Measurements from ENCODE around the gene LAP3.
"Not testable (repeated sequence)": the region's sequence is repeated elsewhere in the genome, so short reads cannot be mapped to it uniquely, and the experiment has no call there.

LAP3 gene

DNA sequence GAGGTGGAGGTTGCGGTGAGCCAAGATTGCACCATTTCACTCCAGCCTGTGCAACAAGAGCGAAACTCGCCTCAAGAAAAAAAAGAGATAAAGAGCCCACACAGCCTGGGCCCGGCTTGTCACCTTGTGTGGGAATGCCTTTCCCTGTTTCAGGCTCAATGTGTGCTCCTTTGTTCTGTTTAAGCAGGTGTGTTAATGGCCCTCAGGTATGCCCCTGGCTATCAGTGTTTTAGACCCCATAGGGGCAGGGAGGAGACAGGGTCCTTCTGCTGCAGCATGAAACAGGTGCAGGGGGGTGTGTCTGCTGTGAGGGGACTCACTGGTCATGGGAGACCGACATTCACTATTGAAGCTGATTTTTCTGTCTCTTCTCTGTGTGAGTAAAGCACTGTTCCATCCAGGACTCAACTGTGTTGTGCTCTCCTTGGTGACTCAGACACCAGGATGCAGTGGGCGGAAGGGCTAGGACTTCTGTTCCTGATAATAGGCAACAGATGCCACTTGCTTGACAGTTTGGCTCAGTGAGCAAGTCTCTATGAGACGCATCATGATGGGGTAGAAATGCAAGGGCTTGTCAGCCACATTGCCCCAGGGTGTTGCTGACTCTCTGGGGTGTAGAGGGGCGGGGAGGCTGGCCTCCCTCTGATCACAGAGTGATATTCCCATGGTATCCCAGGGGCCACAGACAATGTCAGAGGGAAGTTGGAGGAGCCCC lies 15.6 kb upstream of the LAP3 start:
- DNase-seq (ENCODE audit: low read depth in 4 of 4, low spot score in 1 of 4): no peak

- DNase-seq (ENCODE audit: low read depth in 4 of 4, low spot score in 1 of 4): no peak
Observed at GRCh38 chr4:17562157-17562556, 14.8 kb upstream of the LAP3 start.

- DNase-seq (ENCODE audit: low read depth in 4 of 4, low spot score in 1 of 4): no peak
Observed at GRCh38 chr4:17565846-17566245, 11.2 kb upstream of the LAP3 start.

- no peak for DNase-seq (ENCODE audit: low read depth in 4 of 4, low spot score in 1 of 4)
Observed at GRCh38 chr4:17567271-17567670, 9.7 kb upstream of the LAP3 start.

GRCh38 chr4:17574206-17574605 lies 2.8 kb upstream of the LAP3 start:
- DNase-seq (ENCODE audit: low read depth in 4 of 4, low spot score in 1 of 4): no peak

DNA sequence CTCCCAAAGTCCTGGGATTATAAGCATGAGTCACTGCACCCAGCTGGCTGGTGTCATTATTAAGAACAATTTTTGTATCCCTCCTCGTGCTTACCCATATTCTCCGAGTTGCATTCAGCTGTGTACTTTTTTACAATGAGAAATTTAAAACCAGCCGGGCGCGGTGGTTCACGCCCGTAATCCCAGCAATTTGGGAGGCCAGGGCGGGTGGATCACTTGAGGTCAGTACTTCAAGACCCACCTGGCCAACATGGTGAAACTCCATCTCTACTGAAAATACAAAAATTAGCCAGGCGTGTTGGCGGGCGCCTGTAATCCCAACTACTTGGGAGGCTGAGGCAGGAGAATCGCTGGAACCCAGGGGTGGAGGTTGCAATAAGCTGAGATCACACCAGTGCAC lies 1.8 kb upstream of the LAP3 start:
- DNase-seq (ENCODE audit: low read depth in 4 of 4, low spot score in 1 of 4): not testable (repeated sequence)

- DNase-seq (ENCODE audit: low read depth in 4 of 4, low spot score in 1 of 4): peak in 2 of 4 experiments; percentile 24 to 26
Observed at GRCh38 chr4:17577665-17578481, 875 bp downstream of the LAP3 start.

DNA sequence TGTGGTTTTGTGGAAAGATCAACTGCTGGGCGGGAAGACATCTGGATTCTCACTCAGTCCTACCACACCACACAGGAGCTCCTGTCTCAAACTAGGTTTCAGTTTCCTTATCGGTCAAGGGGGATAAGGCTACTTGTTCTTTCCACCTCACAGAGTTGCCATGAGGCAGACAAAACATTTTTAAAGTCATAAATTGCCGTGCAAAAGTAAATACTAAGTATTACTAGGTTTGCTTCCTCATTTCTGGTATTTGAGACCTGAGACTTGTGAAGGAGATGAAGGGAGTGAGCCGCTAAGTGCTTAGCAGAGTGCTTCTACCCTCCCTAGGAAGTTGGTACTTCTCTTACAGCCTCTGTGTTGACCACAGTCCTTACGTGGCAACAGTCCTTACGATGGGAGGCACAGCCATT lies 1.5 kb downstream of the LAP3 start:
- DNase-seq (ENCODE audit: low read depth in 4 of 4, low spot score in 1 of 4): no peak

DNA sequence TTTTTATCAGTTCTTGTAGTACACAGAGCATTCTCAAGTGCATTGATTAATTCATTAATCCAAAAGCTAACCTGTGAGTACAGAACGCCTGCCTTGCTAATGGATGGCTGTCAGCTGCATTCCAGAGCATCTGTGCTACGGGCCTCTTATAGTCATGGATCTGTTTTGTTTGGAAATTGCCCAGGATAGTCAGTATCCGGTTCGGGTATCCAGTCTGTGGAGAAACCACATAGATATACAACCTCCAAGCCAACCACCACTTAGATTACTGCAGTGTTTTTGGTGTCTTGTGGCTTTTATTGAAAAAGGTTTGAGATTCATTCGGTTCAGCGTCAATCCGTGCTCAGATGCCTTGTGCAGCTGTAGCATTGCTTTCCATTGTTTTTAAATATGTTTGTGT lies 4.0 kb downstream of the LAP3 start:
- DNase-seq (ENCODE audit: low read depth in 4 of 4, low spot score in 1 of 4): no peak

DNA sequence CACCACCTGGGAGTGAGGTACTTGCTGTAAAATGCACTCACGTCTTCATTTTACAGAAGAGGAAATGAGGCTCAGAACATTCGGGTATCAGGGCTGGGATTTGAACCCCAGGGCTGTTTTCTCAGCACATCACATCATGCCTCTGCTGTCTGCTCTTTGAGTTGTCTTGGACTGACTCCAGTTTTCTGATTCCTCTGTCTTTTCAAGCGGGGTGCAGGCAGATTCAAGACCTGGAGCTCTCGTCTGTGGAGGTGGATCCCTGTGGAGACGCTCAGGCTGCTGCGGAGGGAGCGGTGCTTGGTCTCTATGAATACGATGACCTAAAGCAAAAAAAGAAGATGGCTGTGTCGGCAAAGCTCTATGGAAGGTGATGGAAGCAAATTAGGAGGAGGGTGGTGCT lies 6.3 kb downstream of the LAP3 start:
- DNase-seq (ENCODE audit: low read depth in 4 of 4, low spot score in 1 of 4): no peak

- no peak for DNase-seq (ENCODE audit: low read depth in 4 of 4, low spot score in 1 of 4)
Observed at GRCh38 chr4:17583941-17584340, 6.9 kb downstream of the LAP3 start.

DNA sequence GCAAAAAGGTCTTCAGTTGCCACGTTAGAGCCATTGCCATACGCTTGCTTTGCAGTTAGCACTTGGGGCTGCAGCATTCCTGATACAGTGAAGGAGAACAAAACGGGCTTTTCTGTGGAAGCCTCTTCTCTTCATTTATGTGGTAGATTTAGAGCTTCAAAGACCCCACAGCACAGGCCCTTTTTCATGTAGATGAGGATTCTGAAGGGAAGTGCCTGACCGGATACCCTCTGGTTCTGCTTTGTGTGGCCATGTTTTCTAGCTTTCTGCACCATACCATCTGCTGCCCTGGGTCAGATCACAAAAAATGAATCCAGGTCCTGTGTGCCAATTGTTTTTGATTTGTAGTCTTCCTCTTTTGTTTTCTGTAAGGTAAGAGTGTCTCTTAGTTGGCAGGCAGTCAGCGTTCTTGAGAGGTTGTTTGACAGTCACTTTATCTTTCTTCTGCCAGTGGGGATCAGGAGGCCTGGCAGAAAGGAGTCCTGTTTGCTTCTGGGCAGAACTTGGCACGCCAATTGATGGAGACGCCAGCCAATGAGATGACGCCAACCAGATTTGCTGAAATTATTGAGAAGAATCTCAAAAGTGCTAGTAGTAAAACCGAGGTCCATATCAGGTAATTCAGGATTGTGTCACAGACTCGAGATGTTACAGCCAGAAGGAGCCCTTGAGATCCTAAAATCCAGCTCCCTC lies 7.7 kb downstream of the LAP3 start:
- DNase-seq (ENCODE audit: low read depth in 4 of 4, low spot score in 1 of 4): no peak

DNA sequence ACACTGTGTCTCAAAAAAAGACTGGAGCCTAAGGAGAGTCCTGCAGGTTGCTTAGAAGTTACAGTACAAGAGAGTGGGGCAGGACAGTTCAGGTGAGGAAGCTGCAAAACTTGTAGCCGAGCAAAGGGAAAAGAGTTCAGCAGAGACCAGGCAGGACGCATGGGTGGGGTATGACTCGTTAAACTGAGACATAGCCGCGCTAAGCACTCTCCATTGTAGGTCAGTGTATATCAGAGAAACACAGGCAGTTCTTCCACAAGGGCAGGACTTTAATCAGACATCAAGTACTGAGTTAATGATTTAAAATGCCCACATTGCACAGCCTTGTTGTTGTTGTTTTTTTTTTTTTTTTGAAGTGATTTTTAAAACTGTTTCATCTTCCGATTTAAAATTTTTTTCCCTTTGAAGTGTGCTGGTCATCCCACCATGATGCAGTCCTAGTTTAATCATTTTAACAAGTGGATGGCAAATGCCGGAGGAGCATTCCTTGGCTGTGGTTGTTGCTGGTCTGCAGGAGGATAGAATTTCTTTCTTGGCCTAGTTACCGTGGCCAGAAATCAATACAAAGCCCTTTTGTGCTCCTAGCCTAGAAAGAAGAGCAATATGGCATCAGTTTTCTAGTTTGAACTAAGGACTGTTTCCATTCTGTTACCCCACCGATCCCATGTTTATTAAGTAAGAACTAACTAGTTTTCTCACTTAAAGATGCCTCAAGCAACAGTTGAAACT lies 10.3 kb downstream of the LAP3 start:
- no peak for DNase-seq (ENCODE audit: low read depth in 4 of 4, low spot score in 1 of 4)

DNA sequence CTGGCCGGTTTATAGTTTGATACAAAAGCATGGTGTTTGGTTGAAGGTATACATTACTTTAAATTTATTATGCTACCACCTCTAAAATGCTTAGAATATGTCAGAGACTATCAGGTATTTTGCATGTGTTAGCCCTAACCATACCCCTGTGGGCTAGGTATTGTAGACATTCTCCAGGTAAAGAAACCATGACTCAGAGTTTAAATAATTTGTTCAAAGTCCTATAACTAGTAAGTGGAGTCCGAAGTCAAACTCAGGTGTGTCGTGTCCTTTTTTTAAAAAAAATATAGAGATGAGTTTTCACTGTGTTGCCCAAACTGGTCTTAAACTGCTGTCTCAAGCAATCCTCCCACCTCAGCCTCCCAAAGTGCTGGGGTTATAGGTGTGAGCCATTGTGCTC lies 12.4 kb downstream of the LAP3 start:
- no peak for DNase-seq (ENCODE audit: low read depth in 4 of 4, low spot score in 1 of 4)

DNA sequence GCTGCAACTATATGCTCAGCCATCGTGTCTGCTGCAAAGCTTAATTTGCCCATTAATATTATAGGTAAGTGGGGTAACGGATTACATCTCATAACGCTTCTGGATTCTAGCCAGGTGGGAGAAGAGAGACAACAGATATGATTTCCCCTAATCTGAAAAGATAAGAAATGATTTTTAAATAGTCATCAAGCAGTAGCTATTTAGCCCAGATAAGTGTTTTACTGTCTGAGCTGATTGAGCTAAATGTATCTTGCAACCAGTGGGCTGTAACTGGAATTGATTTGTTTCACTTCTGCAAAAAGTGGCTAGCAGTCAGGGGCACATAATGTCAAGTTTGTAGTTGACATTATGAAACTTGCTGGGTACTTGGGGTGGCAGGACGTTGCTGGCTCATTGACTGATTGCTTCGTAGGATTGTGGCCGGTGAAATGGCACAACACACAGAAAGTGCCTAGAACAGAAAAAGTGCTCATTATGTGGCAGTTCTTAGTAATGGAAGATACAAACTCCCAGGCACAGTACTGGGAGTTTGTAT lies 18.5 kb downstream of the LAP3 start:
- DNase-seq (ENCODE audit: low read depth in 4 of 4, low spot score in 1 of 4): no peak

GRCh38 chr4:17597517-17597916 lies 20.5 kb downstream of the LAP3 start:
- DNase-seq (ENCODE audit: low read depth in 4 of 4, low spot score in 1 of 4): no peak

- no peak for DNase-seq (ENCODE audit: low read depth in 4 of 4, low spot score in 1 of 4)
Observed at GRCh38 chr4:17599826-17600225, 22.8 kb downstream of the LAP3 start.

DNA sequence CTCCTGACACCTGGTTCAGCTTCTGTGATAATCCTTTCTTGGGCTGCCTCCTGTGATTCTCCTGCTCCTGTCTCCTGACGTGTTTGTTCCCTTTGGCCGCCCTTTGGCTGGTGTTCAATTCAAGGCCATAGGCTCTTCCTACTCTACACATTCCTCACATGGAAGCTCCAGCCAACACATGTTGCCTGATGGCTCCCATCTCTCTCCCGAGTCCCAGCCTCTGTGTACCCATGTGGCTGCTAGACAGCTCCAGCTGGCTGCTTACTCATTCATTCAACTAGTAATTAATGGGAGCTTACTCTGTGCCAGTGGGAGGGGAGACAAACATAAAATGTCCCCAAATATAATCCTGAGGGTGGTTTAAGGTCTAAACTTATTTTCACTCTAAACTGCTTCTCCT lies 28.2 kb downstream of the LAP3 start:
- DNase-seq (ENCODE audit: low read depth in 4 of 4, low spot score in 1 of 4): no peak

- DNase-seq (ENCODE audit: low read depth in 4 of 4, low spot score in 1 of 4): no peak
Observed at GRCh38 chr4:17613761-17614415, 36.9 kb downstream of the LAP3 start.

GRCh38 chr4:17614416-17615299 lies 37.7 kb downstream of the LAP3 start, which contains the start of gene MED28:
TSS of gene MED28 (plus strand) at chr4:17614641. CDS start at chr4:17614655, 14 bp downstream.
- DNase-seq (ENCODE audit: low read depth in 4 of 4, low spot score in 1 of 4): peak; percentile 91 to 98 (median 92)

Data from stimulated activated CD4-positive, alpha-beta T cell treated with anti-CD3 and anti-CD28 coated beads, Interleukin-1b, Interleukin-23, amount 100 ng/mL, for 24 hours (primary cell).